HG02981 (cell line): ENCODE results near the gene ADCY9.
"Not testable (repeated sequence)": the region's sequence is repeated elsewhere in the genome, so short reads cannot be mapped to it uniquely, and the experiment has no call there.

Experiments used
- ATAC-seq: cut with Tn5 transposase; IDR thresholded peaks from one replicate; pipeline ENCODE4 v1.9.1; 2021; ENCODE audit warnings: mild to moderate bottlenecking, moderate library complexity; ENCODE audit not compliant: unreplicated experiment

The ADCY9 gene

GRCh38 chr16:4073150-4073549 is 43.1 kb downstream of the ADCY9 start:
- not testable (repeated sequence) for ATAC-seq

GRCh38 chr16:4071686-4072561 is 44.3 kb downstream of the ADCY9 start:
- ATAC-seq: no peak

- no peak for ATAC-seq
These were observed 45.3 kb downstream of the ADCY9 start for GRCh38 chr16:4070936-4071335.

GRCh38 chr16:4067262-4068001 is 48.8 kb downstream of the ADCY9 start:
- ATAC-seq: no peak

GRCh38 chr16:4064950-4065352 is 51.3 kb downstream of the ADCY9 start:
- no peak for ATAC-seq

- ATAC-seq: no peak
These were observed 53.9 kb downstream of the ADCY9 start for GRCh38 chr16:4062212-4062802.

GRCh38 chr16:4060823-4061222 is 55.4 kb downstream of the ADCY9 start:
- ATAC-seq: no peak

- ATAC-seq: no peak
These were observed 56.2 kb downstream of the ADCY9 start for GRCh38 chr16:4060009-4060408.

GRCh38 chr16:4058386-4058785 is 57.9 kb downstream of the ADCY9 start:
- no peak for ATAC-seq

GRCh38 chr16:4057439-4057877 is 58.8 kb downstream of the ADCY9 start:
- no peak for ATAC-seq

GRCh38 chr16:4056161-4057105 is 59.8 kb downstream of the ADCY9 start:
- ATAC-seq: no peak

GRCh38 chr16:4055748-4056147 is 60.5 kb downstream of the ADCY9 start:
- ATAC-seq: no peak

GRCh38 chr16:4053301-4053845 is 62.9 kb downstream of the ADCY9 start:
- no peak for ATAC-seq

- no peak for ATAC-seq
These were observed 63.4 kb downstream of the ADCY9 start for GRCh38 chr16:4052801-4053293.

- no peak for ATAC-seq
These were observed 64.1 kb downstream of the ADCY9 start for GRCh38 chr16:4052096-4052495.

GRCh38 chr16:4051591-4051990 is 64.7 kb downstream of the ADCY9 start:
- no peak for ATAC-seq

GRCh38 chr16:4049031-4049430 is 67.2 kb downstream of the ADCY9 start:
- ATAC-seq: no peak

- no peak for ATAC-seq
These were observed 67.8 kb downstream of the ADCY9 start for GRCh38 chr16:4048481-4048880.

GRCh38 chr16:4046221-4046620 is 70.0 kb downstream of the ADCY9 start:
- no peak for ATAC-seq

- not testable (repeated sequence) for ATAC-seq
These were observed 70.7 kb downstream of the ADCY9 start for GRCh38 chr16:4045561-4045960.
